Nephron (organoid): ENCODE results near the gene CASP5.
A peak's percentile ranks its signal among the peaks of the same experiment; 100 is the strongest.

Source experiments
- H3K27ac Mint-ChIP-seq, 3 experiments: 2 replicates each; pipeline ENCODE4 v1.8.0; 2020; ENCODE audit warnings: mixed read lengths in 3 of 3, mild to moderate bottlenecking in 2 of 3, moderate library complexity in 1 of 3
- H3K27me3 Mint-ChIP-seq: 2 replicates; pipeline ENCODE4 v1.8.0; 2021; ENCODE audit warnings: low read depth, mild to moderate bottlenecking, moderate library complexity, mixed read lengths
- H3K36me3 Mint-ChIP-seq: 2 replicates; pipeline ENCODE4 v1.8.0; 2020; ENCODE audit warnings: low read depth, mixed read lengths
- H3K4me1 Mint-ChIP-seq: 2 replicates; pipeline ENCODE4 v1.8.0; 2020; ENCODE audit warnings: mixed read lengths
- H3K4me3 Mint-ChIP-seq, 3 experiments: 2 replicates each; pipeline ENCODE4 v1.8.0; 2020; ENCODE audit warnings: mild to moderate bottlenecking in 3 of 3, mixed read lengths in 3 of 3, moderate library complexity in 2 of 3
- H3K9me3 Mint-ChIP-seq: 2 replicates; pipeline ENCODE4 v1.8.0; 2020; ENCODE audit warnings: mixed read lengths
- CTCF ChIP-seq, 3 experiments: fragments of 200-600 bp; sonication (generic); IDR thresholded peaks; one replicate each; pipeline ENCODE4 v1.5.0; 2021; ENCODE audit warnings: antibody characterized with exemption in 3 of 3; ENCODE audit not compliant: unreplicated experiment in 3 of 3

CASP5 gene

GRCh38 chr11:104962852-104963251 is 60.1 kb downstream of the CASP5 start:
- no peak for TF ChIP-seq CTCF (IDR thresholded peaks at IDR 0.05; ENCODE audit: unreplicated experiment in 3 of 3)
- peaks cover 14% of the 10 kb centered on the region for H3K9me3 Mint-ChIP-seq
- H3K4me3 Mint-ChIP-seq: no peak overlapping the region
- no peak overlapping the region for H3K27ac Mint-ChIP-seq
- peaks cover 10% of the 10 kb centered on the region for H3K4me1 Mint-ChIP-seq
- H3K27me3 Mint-ChIP-seq: no peaks in the 10 kb centered on the region
- H3K36me3 Mint-ChIP-seq: no peaks in the 10 kb centered on the region

- no peak for TF ChIP-seq CTCF (IDR thresholded peaks at IDR 0.05; ENCODE audit: unreplicated experiment in 3 of 3)
Measured at GRCh38 chr11:104957280-104957679, 65.7 kb downstream of the CASP5 start.

DNA sequence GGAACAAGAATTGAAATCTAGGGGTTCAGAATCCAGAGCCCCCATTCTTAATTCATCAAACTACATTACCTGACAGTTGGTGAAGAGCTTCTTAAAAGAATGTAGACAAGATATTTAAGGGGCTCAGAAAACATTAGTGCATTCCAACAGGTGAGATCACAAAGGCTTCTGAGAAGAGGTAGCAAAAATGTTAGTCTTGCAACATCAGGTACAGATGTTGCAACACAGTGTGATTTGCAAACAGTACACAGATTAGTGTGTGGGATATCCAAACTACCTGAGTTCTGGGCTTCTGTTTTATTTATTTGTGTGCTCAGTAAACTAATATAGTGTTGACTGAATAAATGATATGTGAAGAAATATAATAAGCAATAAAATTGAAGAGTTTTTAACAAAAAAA is 66.4 kb downstream of the CASP5 start:
- TF ChIP-seq CTCF (IDR thresholded peaks at IDR 0.05; ENCODE audit: unreplicated experiment in 3 of 3): no peak
- no peak overlapping the region for H3K27ac Mint-ChIP-seq
- no peaks in the 10 kb centered on the region for H3K27me3 Mint-ChIP-seq
- no peaks in the 10 kb centered on the region for H3K9me3 Mint-ChIP-seq
- H3K36me3 Mint-ChIP-seq: no peaks in the 10 kb centered on the region
- no peaks in the 10 kb centered on the region for H3K4me1 Mint-ChIP-seq
- H3K4me3 Mint-ChIP-seq: no peak overlapping the region

More at GRCh38 chr11:104957280-104957679, 65.7 kb downstream of the CASP5 start:
- no peak overlapping the region for H3K27ac Mint-ChIP-seq
- no peaks in the 10 kb centered on the region for H3K27me3 Mint-ChIP-seq
- H3K4me1 Mint-ChIP-seq: no peaks in the 10 kb centered on the region
- no peaks in the 10 kb centered on the region for H3K36me3 Mint-ChIP-seq
- no peak overlapping the region for H3K4me3 Mint-ChIP-seq
- no peaks in the 10 kb centered on the region for H3K9me3 Mint-ChIP-seq

GRCh38 chr11:104946907-104947306 is 76.1 kb downstream of the CASP5 start:
- Mint-ChIP-seq H3K27ac (no peak overlapping the region), H3K27me3 (no peaks in the 10 kb centered on the region), H3K36me3 (no peaks in the 10 kb centered on the region), H3K9me3 (no peaks in the 10 kb centered on the region), H3K4me3 (no peak overlapping the region), H3K4me1 (no peaks in the 10 kb centered on the region)
- peak in 1 of 3 experiments; percentile 40 for TF ChIP-seq CTCF (IDR thresholded peaks at IDR 0.05; ENCODE audit: unreplicated experiment in 3 of 3)
